C4-2B (cell line): ENCODE measurements around the gene FAM110C.

Source experiments
- ZFX ChIP-seq: fragments of 450-650 bp; IDR thresholded peaks from 2 replicates; pipeline ENCODE4 v1.6.1; 2017
- TF ChIP-seq, protein P1 (sequence below): fragments of 450-650 bp; conservative IDR thresholded peaks from 2 replicates; pipeline ENCODE4 v1.5.1; 2017; ENCODE audit warnings: mild to moderate bottlenecking

DNA sequence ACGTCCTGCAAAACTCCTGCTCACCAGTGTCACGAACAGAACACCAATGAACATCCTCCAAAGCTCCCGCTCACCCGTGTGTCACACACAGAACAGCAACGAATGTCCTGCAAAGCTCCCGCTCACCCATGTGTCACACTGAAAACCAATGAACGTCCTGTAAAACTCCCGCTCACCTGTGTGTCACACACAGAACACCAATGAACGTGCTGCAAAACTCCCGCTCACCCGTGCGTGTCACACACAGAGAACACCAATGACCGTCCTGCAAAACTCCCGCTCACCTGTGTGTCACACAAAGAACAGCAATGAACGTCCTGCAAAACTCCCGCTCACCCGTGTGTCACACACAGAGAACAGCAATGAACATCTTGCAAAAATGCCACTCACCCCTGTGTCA is 20.5 kb upstream of the FAM110C start:
- TF ChIP-seq, protein P1, sequence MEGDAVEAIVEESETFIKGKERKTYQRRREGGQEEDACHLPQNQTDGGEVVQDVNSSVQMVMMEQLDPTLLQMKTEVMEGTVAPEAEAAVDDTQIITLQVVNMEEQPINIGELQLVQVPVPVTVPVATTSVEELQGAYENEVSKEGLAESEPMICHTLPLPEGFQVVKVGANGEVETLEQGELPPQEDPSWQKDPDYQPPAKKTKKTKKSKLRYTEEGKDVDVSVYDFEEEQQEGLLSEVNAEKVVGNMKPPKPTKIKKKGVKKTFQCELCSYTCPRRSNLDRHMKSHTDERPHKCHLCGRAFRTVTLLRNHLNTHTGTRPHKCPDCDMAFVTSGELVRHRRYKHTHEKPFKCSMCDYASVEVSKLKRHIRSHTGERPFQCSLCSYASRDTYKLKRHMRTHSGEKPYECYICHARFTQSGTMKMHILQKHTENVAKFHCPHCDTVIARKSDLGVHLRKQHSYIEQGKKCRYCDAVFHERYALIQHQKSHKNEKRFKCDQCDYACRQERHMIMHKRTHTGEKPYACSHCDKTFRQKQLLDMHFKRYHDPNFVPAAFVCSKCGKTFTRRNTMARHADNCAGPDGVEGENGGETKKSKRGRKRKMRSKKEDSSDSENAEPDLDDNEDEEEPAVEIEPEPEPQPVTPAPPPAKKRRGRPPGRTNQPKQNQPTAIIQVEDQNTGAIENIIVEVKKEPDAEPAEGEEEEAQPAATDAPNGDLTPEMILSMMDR, result no peak
- TF ChIP-seq ZFX, result no peak
